ENCODE measurements around the gene FAHD2A.

DNA sequence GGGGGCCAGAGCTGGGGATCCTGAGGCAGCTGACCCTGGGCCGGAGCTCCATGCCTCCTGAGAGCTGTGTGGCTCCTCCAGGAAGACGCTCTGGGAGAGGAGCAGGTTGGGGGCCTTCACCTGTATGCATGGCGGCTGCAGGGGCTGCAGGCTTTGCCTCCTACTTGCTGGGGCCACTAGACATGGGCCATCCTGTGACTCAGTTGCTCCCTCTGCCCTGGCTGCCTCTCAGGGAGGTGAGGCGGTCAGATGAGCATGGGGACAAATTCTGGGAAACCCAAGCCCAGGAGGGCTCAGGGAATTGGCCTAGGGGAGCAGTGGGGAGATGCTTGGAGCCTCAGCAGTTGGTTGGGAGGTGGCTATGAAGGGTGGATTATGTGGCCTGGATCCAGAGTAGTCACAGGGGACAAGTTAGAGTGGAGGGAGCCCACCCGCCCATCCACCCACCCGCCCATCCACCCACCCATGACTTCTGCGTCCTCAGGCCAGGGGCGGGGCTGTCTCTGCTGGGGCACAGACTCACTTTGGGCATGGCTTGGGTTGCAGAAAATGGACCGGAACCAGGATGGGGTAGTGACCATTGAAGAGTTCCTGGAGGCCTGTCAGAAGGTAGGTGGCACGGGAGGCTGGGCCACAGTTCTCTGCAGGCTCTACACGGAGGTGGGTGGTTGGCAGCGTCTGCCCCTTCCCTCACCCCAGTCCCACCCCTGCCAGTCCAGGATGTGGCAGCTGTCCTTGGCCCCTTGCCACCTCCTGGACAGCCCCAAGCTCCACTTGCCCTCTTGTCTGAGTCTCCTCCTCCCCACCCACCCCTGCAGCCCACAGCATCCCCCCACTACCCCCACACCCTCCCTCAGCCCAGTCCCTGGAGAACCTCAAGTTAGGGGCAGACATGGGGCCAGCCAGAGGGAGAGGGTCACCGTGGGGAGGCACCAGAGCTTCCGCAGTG lies 19.5 kb upstream of the FAHD2A start:
- TF ChIP-seq, protein P1, sequence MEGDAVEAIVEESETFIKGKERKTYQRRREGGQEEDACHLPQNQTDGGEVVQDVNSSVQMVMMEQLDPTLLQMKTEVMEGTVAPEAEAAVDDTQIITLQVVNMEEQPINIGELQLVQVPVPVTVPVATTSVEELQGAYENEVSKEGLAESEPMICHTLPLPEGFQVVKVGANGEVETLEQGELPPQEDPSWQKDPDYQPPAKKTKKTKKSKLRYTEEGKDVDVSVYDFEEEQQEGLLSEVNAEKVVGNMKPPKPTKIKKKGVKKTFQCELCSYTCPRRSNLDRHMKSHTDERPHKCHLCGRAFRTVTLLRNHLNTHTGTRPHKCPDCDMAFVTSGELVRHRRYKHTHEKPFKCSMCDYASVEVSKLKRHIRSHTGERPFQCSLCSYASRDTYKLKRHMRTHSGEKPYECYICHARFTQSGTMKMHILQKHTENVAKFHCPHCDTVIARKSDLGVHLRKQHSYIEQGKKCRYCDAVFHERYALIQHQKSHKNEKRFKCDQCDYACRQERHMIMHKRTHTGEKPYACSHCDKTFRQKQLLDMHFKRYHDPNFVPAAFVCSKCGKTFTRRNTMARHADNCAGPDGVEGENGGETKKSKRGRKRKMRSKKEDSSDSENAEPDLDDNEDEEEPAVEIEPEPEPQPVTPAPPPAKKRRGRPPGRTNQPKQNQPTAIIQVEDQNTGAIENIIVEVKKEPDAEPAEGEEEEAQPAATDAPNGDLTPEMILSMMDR (optimal IDR thresholded peaks at IDR 0.05 in 1 of 3, IDR thresholded peaks at IDR 0.05 in 1 of 3, conservative IDR thresholded peaks at IDR 0.05 in 1 of 3; ENCODE audit: extremely low read depth in 1 of 3, insufficient read depth in 2 of 3, low read length in 3 of 3): no peak
- no peak for TF ChIP-seq EZH2 (IDR thresholded peaks at IDR 0.05; ENCODE audit: low read length)

All from keratinocyte (primary cell).